Spleen (tissue), 11 donors: ENCODE data around the gene PLA1A. TPM values are rescaled to one million over a fixed set of nuclear protein-coding genes. Genes with fewer than 3 reads are reported as not detected.

Source experiments
- DNase-seq: peaks from one replicate; pipeline ENCODE4 v3.0.0-alpha.2; 2020
- H3K27ac ChIP-seq, 8 donors: fragments of 200-600 bp; sonication (generic) in 7 of 8; 1 replicate in 4 of 8; 2 replicates in 4 of 8; pipeline versions ENCODE4 v1.5.0 to v1.8.0; 2016 to 2021; ENCODE audit warnings: inconsistent platforms in 4 of 8, mild to moderate bottlenecking in 4 of 8, moderate library complexity in 1 of 8
- H3K27me3 ChIP-seq, 7 donors: fragments of 200-600 bp; sonication (generic) in 6 of 7; replicated peaks in 1 of 7; 1 replicate in 4 of 7; 2 replicates in 3 of 7; pipeline versions ENCODE4 v1.5.0 to v1.8.0; 2016 to 2021; ENCODE audit warnings: inconsistent platforms in 3 of 7, mild to moderate bottlenecking in 1 of 7
- H3K36me3 ChIP-seq, 6 donors: fragments of 200-600 bp; sonication (generic) in 5 of 6; 1 replicate in 4 of 6; 2 replicates in 2 of 6; pipeline versions ENCODE4 v1.5.0 to v1.8.0; 2016 to 2021; ENCODE audit warnings: inconsistent platforms in 2 of 6
- H3K4me1 ChIP-seq, 6 donors: fragments of 200-600 bp; sonication (generic) in 5 of 6; 1 replicate in 3 of 6; 2 replicates in 3 of 6; pipeline versions ENCODE4 v1.5.0 to v1.8.0; 2016 to 2021; ENCODE audit warnings: inconsistent platforms in 3 of 6
- H3K4me3 ChIP-seq, 8 donors: fragments of 200-600 bp; sonication (generic) in 7 of 8; 1 replicate in 4 of 8; 2 replicates in 4 of 8; pipeline versions ENCODE4 v1.5.0 to v1.8.0; 2016 to 2021; ENCODE audit warnings: inconsistent platforms in 4 of 8, mild to moderate bottlenecking in 4 of 8, moderate library complexity in 2 of 8
- H3K9me3 ChIP-seq, 8 donors: fragments of 200-600 bp; sonication (generic) in 7 of 8; 1 replicate in 4 of 8; 2 replicates in 4 of 8; pipeline versions ENCODE4 v1.5.0 to v1.8.0; 2016 to 2021; ENCODE audit warnings: inconsistent platforms in 4 of 8
- POLR2A ChIP-seq, 3 donors: fragments of 450-650 bp; IDR thresholded peaks; one replicate each; pipeline ENCODE4 v1.5.1; 2017; ENCODE audit warnings: antibody characterized with exemption in 3 of 3, mild to moderate bottlenecking in 1 of 3
- POLR2AphosphoS5 ChIP-seq, 3 donors: sonication (generic); formaldehyde crosslinking; IDR thresholded peaks; one replicate each; pipeline ENCODE4 v1.5.1; 2017; ENCODE audit warnings: antibody characterized with exemption in 3 of 3
- WGBS, 5 donors: extraction: QIAGEN DNeasy Blood & Tissue Kit in 3 of 5; methylation state at CpG; one replicate each; pipeline versions ENCODE4 v1.1.5 to v1.1.7; 2013 to 2018; 5-methylcytosine and 5-hydroxymethylcytosine counted together
- intact Hi-C: fragments of 100-400 bp; cut with DNase I; formaldehyde crosslinking; loops from one replicate; pipeline ENCODE4 v1.15.0; 2023; ENCODE audit warnings: low total_unique reads
- polyA plus RNA-seq, 3 donors: library from polyadenylated mRNA; stranded (reverse); fragments of 200-250 nt; gene quantifications; one replicate each; pipeline ENCODE4 v1.2.1, GENCODE V29; 2013
- total RNA-seq, 7 donors: library from RNA; depleted of rRNA in 3 of 7; stranded (reverse); fragments of >200 nt in 3 of 7; fragmentation: NEBNext Ultra II Directional in 4 of 7; extraction: Animal tissue kit (Norgen Biotek cat#: 25700) in 4 of 7; gene quantifications; one replicate each; pipeline versions ENCODE4 v1.1.0 to v1.2.1, GENCODE V29; 2016 to 2021
- TF ChIP-seq, protein P1 (sequence below), 11 experiments: fragments of 200-600 bp in 7 of 11; fragments of 450-650 bp in 4 of 11; sonication (generic) in 4 of 11; IDR thresholded peaks in 8 of 11; conservative IDR thresholded peaks in 3 of 11; 1 replicate in 7 of 11; 2 replicates in 4 of 11; pipeline versions ENCODE4 v1.4.0 to v1.8.0; 2016 to 2021; ENCODE audit warnings: antibody characterized with exemption in 11 of 11, inconsistent platforms in 4 of 11, mild to moderate bottlenecking in 1 of 11
- donor health status: healthy with polysubstance abuse.
- donor health status: DM: no; HTN: no; CAD: no; lungs with moderate emphysema.
- donor health status: DM: no; HTN: no; CAD: no.
- donor health status: Bipolar disorder and iron deficiency.
- donor health status: healthy.
- donor health status: DM: no; HTN: no; CAD: no.
- donor health status: DM: yes; HTN: yes; CAD: no.

The PLA1A gene
- total and polyA plus RNA-seq, 10 donors = 0.27 to 6.8 (median 0.79) TPM; not detected in 1

DNA sequence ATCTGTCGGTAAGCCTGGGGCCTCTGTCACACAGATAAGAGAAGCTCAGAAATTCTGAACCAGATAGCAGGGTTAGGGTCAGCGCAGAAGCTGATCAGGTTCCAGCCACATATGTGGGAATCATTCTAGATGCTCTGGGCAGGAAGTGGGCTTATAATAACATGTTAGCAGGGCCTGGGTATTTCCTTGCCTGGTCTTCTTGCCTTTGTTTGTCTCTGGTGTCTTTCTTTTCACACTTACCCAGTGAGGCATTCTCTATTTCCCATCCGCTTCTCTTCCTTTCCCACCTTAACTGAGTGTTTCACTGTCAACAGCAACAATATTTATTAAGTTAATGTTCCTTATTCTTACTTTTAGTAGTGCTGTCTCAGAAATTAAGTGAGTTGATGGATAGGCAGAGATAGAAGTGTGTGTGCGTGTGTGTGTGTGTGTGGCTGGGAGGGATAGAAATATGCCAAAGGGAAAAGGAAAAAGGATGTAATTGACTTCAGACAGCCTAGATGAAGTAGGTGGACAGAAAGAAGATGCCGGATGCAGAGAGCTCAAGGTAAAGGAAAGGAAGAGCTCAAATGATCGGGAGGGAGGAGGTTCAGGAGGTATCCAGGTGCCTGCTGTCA, 2.0 kb downstream of the PLA1A start:
- Histone ChIP-seq H3K27ac (no peak overlapping the region), H3K36me3 (no peaks in the 10 kb centered on the region), H3K4me1 (peaks cover 0 to 42% (median 24%) of the 10 kb centered on the region in 6 donors), H3K27me3 (no peaks in the 10 kb centered on the region), H3K4me3 (no peak overlapping the region), H3K9me3 (no peaks in the 10 kb centered on the region)
- DNase-seq = no peak
- no peak for TF ChIP-seq POLR2A (IDR thresholded peaks at IDR 0.05)
- TF ChIP-seq, protein P1, sequence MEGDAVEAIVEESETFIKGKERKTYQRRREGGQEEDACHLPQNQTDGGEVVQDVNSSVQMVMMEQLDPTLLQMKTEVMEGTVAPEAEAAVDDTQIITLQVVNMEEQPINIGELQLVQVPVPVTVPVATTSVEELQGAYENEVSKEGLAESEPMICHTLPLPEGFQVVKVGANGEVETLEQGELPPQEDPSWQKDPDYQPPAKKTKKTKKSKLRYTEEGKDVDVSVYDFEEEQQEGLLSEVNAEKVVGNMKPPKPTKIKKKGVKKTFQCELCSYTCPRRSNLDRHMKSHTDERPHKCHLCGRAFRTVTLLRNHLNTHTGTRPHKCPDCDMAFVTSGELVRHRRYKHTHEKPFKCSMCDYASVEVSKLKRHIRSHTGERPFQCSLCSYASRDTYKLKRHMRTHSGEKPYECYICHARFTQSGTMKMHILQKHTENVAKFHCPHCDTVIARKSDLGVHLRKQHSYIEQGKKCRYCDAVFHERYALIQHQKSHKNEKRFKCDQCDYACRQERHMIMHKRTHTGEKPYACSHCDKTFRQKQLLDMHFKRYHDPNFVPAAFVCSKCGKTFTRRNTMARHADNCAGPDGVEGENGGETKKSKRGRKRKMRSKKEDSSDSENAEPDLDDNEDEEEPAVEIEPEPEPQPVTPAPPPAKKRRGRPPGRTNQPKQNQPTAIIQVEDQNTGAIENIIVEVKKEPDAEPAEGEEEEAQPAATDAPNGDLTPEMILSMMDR (IDR thresholded peaks at IDR 0.05 in 8 of 11, conservative IDR thresholded peaks at IDR 0.05 in 3 of 11) = no peak
- intact Hi-C loops = no loop called here
- WGBS, 5 donors = 77 to 90% (median 89%) methylated on average over 6 of the region's 6 CpGs

DNA sequence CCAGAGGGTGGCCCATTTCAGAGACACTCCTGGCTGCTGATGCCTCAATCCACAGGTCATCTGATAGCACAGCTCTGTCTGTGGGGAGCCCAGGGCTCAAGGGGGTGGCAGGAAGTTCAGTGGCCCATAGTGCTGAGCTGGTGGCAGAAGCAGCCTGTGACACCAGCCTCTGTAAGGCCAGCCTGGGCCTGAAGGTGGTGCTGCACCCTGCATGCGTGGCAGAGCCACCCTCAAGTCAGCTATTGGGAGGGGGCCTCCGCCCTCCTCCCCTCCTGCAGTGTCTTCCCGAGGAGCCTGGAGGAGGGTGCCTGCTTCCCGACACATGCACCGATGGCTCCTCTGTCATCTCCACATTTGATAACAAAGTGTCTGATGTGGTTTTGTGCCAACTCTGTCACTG, 3.0 kb downstream of the PLA1A start:
- DNase-seq = peak; percentile 79
- Histone ChIP-seq H3K4me1 (peaks cover 0 to 40% (median 21%) of the 10 kb centered on the region in 6 donors), H3K27me3 (no peaks in the 10 kb centered on the region), H3K36me3 (no peaks in the 10 kb centered on the region), H3K27ac (no peak overlapping the region), H3K4me3 (no peak overlapping the region), H3K9me3 (no peaks in the 10 kb centered on the region)
- intact Hi-C loops = no loop called here
- TF ChIP-seq, protein P1 (IDR thresholded peaks at IDR 0.05 in 8 of 11, conservative IDR thresholded peaks at IDR 0.05 in 3 of 11) = peak in 8 of 11 experiments; percentile 21 to 60 (median 42)
- TF ChIP-seq POLR2AphosphoS5 (IDR thresholded peaks at IDR 0.05) (peak in 2 of 3 donors; percentile 19 to 27), POLR2A (IDR thresholded peaks at IDR 0.05) (no peak)
- 45 to 69% (median 59%) methylated on average over 4 to 5 of the region's 5 CpGs for WGBS, 5 donors

DNA sequence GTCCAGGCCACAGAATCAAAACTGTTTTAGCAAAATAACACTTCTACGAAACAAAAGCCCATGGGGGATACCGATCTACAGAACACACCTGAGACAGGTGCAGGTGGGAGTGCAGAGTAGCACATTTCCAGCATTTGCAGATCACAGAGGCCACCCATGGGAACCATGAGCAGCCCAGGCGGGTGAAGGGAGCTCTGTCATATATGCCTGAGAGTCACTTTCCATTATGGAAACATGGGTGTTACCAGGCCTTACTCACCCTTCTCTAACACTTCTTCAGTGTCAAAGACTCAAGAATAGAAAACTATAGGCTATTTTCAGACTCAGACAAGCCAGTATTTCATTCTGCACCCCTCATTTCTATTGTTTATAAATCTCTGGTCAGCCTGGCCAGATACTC, 3.5 kb downstream of the PLA1A start:
- Histone ChIP-seq H3K4me3 (no peak overlapping the region), H3K4me1 (peaks cover 0 to 36% (median 18%) of the 10 kb centered on the region in 6 donors), H3K27ac (no peak overlapping the region), H3K36me3 (no peaks in the 10 kb centered on the region), H3K9me3 (no peaks in the 10 kb centered on the region), H3K27me3 (no peaks in the 10 kb centered on the region)
- intact Hi-C loops = no loop called here
- TF ChIP-seq POLR2AphosphoS5 (IDR thresholded peaks at IDR 0.05) = no peak
- TF ChIP-seq, protein P1 (IDR thresholded peaks at IDR 0.05 in 8 of 11, conservative IDR thresholded peaks at IDR 0.05 in 3 of 11) = no peak
- DNase-seq = no peak
- 81 to 97% (median 84%) methylated on average over 3 of the region's 3 CpGs for WGBS, 5 donors

DNA sequence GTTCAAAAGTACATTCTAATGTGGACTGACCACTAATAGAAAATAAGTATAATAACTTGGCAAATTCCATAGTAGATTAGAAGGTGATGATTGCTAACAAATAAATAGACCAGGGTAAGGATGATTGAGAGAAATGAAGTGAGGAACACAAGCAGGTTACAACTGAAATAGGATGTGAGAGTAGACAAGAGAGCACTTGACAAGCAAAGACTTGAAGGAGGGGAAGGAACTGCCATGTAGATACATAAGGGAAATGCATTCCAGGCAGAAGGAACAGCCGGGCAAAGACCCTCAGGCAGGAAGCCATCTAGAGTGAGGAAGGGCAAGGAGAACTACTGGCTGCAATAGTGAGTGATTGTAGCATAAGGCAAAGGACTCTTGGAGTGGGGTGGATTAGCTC, 5.0 kb downstream of the PLA1A start:
- no peak for DNase-seq
- Histone ChIP-seq H3K27me3 (no peaks in the 10 kb centered on the region), H3K27ac (no peak overlapping the region), H3K9me3 (no peaks in the 10 kb centered on the region), H3K4me3 (no peak overlapping the region), H3K36me3 (no peaks in the 10 kb centered on the region), H3K4me1 (peaks cover 0 to 21% (median 3%) of the 10 kb centered on the region in 6 donors)
- TF ChIP-seq POLR2A (IDR thresholded peaks at IDR 0.05) = no peak
- TF ChIP-seq POLR2AphosphoS5 (IDR thresholded peaks at IDR 0.05) = no peak
- TF ChIP-seq, protein P1 (IDR thresholded peaks at IDR 0.05 in 8 of 11, conservative IDR thresholded peaks at IDR 0.05 in 3 of 11) = no peak
- 37 to 58% (median 47%) methylated on average over 1 of the region's 1 CpG for WGBS, 5 donors
- intact Hi-C loops = no loop called here
